ENCODE results near the gene IRS2. TPM values are rescaled to one million over a fixed set of nuclear protein-coding genes. Genes with fewer than 3 reads are reported as not detected.
A peak's percentile ranks its signal among the peaks of the same experiment; 100 is the strongest.

Gene IRS2
- 4.4 and 5.9 TPM in 2 replicates for total RNA-seq
- polyA plus RNA-seq, result 1.6 TPM in 2 replicates
- polyA plus RNA-seq (2011; cell fraction: cytosol; rRNA removed), result 0.92 and 1.5 TPM in 2 replicates
- polyA plus RNA-seq (2011; cell fraction: nucleus; rRNA removed), result 3.5 and 3.7 TPM in 2 replicates
- polyA plus RNA-seq (2012), result 1.3 and 2.8 TPM in 2 replicates
- 2.5 and 3.5 TPM in 2 replicates for polyA minus RNA-seq
- 19.8 TPM for polyA minus RNA-seq (2011; cell fraction: cytosol; rRNA and poly(A)+ RNA removed)
- polyA minus RNA-seq (2011; cell fraction: nucleus; rRNA and poly(A)+ RNA removed), result 6.7 and 16.9 TPM in 2 replicates
- percentile 68 among the genes with signal in this experiment for Bru-seq, nascent RNA
- BruChase-seq, experiment 1, labeled RNA remaining after a 6-hour chase, result percentile 49 among the genes with signal in this experiment
- BruChase-seq, experiment 2, labeled RNA remaining after a 2-hour chase, result percentile 57 among the genes with signal in this experiment
- long read RNA-seq, full-length matches to known transcripts, result 11 of 14 reads
- long read RNA-seq, partial matches to known transcripts, result 0 of 14 reads
- long read RNA-seq, other reads (novel, unspliced or antisense), result 3 of 14 reads

DNA sequence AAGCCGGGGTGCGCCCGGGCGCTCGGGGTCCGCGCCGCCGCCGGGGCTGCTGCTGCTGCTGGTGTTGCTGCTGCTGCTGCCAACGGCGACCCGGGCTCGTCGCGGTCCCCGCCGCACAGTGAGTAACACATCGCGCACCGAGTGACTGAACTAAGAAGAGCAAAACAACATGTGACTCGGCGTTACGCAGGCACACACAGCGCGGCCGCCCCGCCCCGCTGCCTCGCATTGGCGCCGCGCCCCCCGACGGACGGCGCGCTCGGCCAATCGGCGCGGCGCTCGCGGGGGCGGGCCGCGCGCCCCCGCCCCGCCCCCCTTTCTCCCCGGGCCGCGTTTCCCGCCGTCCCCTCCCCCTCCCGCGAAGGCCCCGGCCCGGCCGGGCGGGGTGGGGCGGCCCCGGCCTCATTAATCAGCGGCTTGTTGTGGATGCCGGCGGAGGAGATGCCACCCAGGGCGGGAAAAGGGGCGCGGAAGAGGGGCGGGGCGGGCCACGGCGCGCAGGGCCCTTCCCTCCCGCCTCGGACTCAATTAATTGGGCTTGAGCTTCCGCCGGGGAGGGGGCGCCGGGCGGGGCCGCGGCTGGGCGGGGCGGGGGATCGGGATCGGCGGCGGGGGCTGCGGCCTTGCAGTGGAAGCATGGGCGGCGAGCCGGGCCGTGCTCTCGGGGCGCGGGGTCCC, at the start of gene IRS2:
IRS2 (minus strand) TSS at position 127 of the 678 bp plus-strand sequence. CDS start 530 bp downstream, outside the sequence.
- dilution Hi-C loops (cut with MboI; ENCODE audit: extremely low pct_ligation_motif_present, low sequenced_read_pairs), result no loop called here
- Histone ChIP-seq H3K9me3 (replicated peaks; ENCODE audit: control insufficient read depth, insufficient read depth, low read length) (no peaks in the 10 kb centered on the region), H3K9ac (replicated peaks; ENCODE audit: extremely low read depth, insufficient read depth, low read length) (peak within 1 kb of the TSS; percentile 57), H3K79me2 (ENCODE audit: control insufficient read depth, insufficient read depth, low read length) (no peaks in the 10 kb centered on the region), H3K27me3 (ENCODE audit: control insufficient read depth in 2 of 2, insufficient read depth in 2 of 2, low read length in 2 of 2) (peaks cover 27 to 46% of the 10 kb centered on the region in 2 experiments), H3K4me3 (replicated peaks in 1 of 3; ENCODE audit: insufficient read depth in 1 of 3, low read depth in 1 of 3, low read length in 3 of 3) (peak within 1 kb of the TSS; percentile 51 to 78 (median 58)), H3K4me2 (ENCODE audit: insufficient read depth, low read length) (peak within 1 kb of the TSS; percentile 48), H3K9me1 (replicated peaks; ENCODE audit: control insufficient read depth, extremely low read depth, insufficient read depth, low read length) (no peaks in the 10 kb centered on the region), H4K20me1 (replicated peaks; ENCODE audit: control insufficient read depth, extremely low read depth, insufficient read depth, low read length) (no peaks in the 10 kb centered on the region), H3K36me3 (ENCODE audit: control insufficient read depth in 2 of 2, extremely low read depth in 1 of 2, insufficient read depth in 2 of 2, low read length in 2 of 2) (peaks cover 0 to 4% of the 10 kb centered on the region in 2 experiments), H3K27ac (ENCODE audit: insufficient read depth, low read depth, low read length) (no peak within 1 kb of the TSS), H3K4me1 (ENCODE audit: control insufficient read depth, extremely low read depth, insufficient read depth, low read length) (peaks cover 3% of the 10 kb centered on the region), H2AFZ (ENCODE audit: low read depth, low read length) (peak within 1 kb of the TSS; percentile 73)
- intact Hi-C loops (cut with micrococcal nuclease), result loop anchor here (1.0 to 10.0 kb wide), 5 partner anchors 44 to 1569 kb away; partner anchors contain the start of genes ABHD13 and LIG4
- BruUV-seq (replicated peaks), result no TSS peak
- DNase-seq (ENCODE audit: low read depth, low spot score), result peak; percentile 85
- TF ChIP-seq MYC (IDR thresholded peaks at IDR 0.05; ENCODE audit: low read depth, low read length), result no peak
- no peak for TF ChIP-seq CTCF (IDR thresholded peaks at IDR 0.05; ENCODE audit: extremely low read depth in 1 of 2, insufficient read depth in 1 of 2, low read depth in 1 of 2, low read length in 2 of 2)
- peak; percentile 82 for TF ChIP-seq POLR2A (IDR thresholded peaks at IDR 0.05; ENCODE audit: low read depth, low read length)
- TF ChIP-seq EZH2 (IDR thresholded peaks at IDR 0.05; ENCODE audit: borderline replicate concordance, low read depth, low read length, severe bottlenecking), result no peak
- TF ChIP-seq JUN (IDR thresholded peaks at IDR 0.05; ENCODE audit: borderline replicate concordance, insufficient read depth, insufficient read length, low read depth), result no peak
- peak; percentile 65 for TF ChIP-seq POLR2AphosphoS5 (IDR thresholded peaks at IDR 0.05; ENCODE audit: insufficient read depth, low read depth, low read length)
- TF ChIP-seq MAX (IDR thresholded peaks at IDR 0.05; ENCODE audit: insufficient read depth, insufficient read length), result peak; percentile 82
- no peak for TF ChIP-seq GATA2 (IDR thresholded peaks at IDR 0.05; ENCODE audit: insufficient read depth, insufficient read length, low read depth, low read length)
- no peak for TF ChIP-seq FOS (IDR thresholded peaks at IDR 0.05; ENCODE audit: borderline replicate concordance, insufficient read depth, low read length)
- ChIA-PET CTCF (interaction anchor here (0.6 to 1.2 kb wide), 2 partner anchors 156 to 871 kb away, joined by 3 to 4 read pairs; no protein-coding TSS in a partner anchor), POLR2A (interaction anchor here (0.6 to 1.4 kb wide), 2 partner anchors 192 to 871 kb away, joined by 3 to 6 read pairs; no protein-coding TSS in a partner anchor)
- peak; percentile 85 for FAIRE-seq
